ENCODE results near the gene SEPTIN11.

DNA sequence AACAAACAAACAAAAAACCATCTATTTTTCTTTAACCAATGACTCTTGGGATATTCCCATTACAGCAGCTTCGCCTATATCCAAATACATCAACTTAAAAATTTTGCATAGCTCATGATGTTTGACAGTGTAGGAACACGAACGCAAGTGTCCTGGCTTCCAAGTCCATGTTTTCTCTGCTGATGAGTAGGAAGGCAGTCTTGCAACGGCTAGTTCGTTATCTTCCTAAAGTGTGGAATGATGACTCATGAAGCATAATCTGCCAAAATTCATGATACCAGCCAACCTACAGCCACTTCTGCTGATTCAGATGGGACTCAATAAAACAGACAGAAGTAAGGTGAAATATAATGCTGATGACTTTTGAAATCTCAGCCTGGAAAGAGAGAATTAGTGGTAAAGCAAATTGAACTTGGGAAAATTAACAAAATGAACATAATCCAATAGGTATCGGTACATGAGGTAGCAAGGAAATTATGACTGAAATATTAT is 6.4 kb upstream of the SEPTIN11 start:
- TF ChIP-seq, protein P1, sequence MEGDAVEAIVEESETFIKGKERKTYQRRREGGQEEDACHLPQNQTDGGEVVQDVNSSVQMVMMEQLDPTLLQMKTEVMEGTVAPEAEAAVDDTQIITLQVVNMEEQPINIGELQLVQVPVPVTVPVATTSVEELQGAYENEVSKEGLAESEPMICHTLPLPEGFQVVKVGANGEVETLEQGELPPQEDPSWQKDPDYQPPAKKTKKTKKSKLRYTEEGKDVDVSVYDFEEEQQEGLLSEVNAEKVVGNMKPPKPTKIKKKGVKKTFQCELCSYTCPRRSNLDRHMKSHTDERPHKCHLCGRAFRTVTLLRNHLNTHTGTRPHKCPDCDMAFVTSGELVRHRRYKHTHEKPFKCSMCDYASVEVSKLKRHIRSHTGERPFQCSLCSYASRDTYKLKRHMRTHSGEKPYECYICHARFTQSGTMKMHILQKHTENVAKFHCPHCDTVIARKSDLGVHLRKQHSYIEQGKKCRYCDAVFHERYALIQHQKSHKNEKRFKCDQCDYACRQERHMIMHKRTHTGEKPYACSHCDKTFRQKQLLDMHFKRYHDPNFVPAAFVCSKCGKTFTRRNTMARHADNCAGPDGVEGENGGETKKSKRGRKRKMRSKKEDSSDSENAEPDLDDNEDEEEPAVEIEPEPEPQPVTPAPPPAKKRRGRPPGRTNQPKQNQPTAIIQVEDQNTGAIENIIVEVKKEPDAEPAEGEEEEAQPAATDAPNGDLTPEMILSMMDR (IDR thresholded peaks at IDR 0.05; ENCODE audit: low read depth, low read length, missing input control), result no peak
- TF ChIP-seq RAD21 (IDR thresholded peaks at IDR 0.05) (no peak), EGR1 (IDR thresholded peaks at IDR 0.05; ENCODE audit: low read depth in 2 of 2) (no peak), JUND (IDR thresholded peaks at IDR 0.05) (no peak), HNF4G (IDR thresholded peaks at IDR 0.05) (no peak), GABPA (IDR thresholded peaks at IDR 0.05 in 1 of 2, conservative IDR thresholded peaks at IDR 0.05 in 1 of 2) (no peak), FOXA1 (IDR thresholded peaks at IDR 0.05) (no peak), NR2F2 (IDR thresholded peaks at IDR 0.05) (no peak)
- TF ChIP-seq, protein P2, sequence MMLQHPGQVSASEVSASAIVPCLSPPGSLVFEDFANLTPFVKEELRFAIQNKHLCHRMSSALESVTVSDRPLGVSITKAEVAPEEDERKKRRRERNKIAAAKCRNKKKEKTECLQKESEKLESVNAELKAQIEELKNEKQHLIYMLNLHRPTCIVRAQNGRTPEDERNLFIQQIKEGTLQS (IDR thresholded peaks at IDR 0.05), result no peak
- TF ChIP-seq, protein P3, sequence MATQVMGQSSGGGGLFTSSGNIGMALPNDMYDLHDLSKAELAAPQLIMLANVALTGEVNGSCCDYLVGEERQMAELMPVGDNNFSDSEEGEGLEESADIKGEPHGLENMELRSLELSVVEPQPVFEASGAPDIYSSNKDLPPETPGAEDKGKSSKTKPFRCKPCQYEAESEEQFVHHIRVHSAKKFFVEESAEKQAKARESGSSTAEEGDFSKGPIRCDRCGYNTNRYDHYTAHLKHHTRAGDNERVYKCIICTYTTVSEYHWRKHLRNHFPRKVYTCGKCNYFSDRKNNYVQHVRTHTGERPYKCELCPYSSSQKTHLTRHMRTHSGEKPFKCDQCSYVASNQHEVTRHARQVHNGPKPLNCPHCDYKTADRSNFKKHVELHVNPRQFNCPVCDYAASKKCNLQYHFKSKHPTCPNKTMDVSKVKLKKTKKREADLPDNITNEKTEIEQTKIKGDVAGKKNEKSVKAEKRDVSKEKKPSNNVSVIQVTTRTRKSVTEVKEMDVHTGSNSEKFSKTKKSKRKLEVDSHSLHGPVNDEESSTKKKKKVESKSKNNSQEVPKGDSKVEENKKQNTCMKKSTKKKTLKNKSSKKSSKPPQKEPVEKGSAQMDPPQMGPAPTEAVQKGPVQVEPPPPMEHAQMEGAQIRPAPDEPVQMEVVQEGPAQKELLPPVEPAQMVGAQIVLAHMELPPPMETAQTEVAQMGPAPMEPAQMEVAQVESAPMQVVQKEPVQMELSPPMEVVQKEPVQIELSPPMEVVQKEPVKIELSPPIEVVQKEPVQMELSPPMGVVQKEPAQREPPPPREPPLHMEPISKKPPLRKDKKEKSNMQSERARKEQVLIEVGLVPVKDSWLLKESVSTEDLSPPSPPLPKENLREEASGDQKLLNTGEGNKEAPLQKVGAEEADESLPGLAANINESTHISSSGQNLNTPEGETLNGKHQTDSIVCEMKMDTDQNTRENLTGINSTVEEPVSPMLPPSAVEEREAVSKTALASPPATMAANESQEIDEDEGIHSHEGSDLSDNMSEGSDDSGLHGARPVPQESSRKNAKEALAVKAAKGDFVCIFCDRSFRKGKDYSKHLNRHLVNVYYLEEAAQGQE (IDR thresholded peaks at IDR 0.05), result no peak
- TF ChIP-seq, protein P4, sequence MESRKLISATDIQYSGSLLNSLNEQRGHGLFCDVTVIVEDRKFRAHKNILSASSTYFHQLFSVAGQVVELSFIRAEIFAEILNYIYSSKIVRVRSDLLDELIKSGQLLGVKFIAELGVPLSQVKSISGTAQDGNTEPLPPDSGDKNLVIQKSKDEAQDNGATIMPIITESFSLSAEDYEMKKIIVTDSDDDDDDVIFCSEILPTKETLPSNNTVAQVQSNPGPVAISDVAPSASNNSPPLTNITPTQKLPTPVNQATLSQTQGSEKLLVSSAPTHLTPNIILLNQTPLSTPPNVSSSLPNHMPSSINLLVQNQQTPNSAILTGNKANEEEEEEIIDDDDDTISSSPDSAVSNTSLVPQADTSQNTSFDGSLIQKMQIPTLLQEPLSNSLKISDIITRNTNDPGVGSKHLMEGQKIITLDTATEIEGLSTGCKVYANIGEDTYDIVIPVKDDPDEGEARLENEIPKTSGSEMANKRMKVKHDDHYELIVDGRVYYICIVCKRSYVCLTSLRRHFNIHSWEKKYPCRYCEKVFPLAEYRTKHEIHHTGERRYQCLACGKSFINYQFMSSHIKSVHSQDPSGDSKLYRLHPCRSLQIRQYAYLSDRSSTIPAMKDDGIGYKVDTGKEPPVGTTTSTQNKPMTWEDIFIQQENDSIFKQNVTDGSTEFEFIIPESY (IDR thresholded peaks at IDR 0.05), result no peak

Measured in liver (tissue), 3 donors.